ENCODE measurements around the gene C3orf38.
"Not testable (repeated sequence)": the region's sequence is repeated elsewhere in the genome, so short reads cannot be mapped to it uniquely, and the experiment has no call there.

C3orf38 gene

DNA sequence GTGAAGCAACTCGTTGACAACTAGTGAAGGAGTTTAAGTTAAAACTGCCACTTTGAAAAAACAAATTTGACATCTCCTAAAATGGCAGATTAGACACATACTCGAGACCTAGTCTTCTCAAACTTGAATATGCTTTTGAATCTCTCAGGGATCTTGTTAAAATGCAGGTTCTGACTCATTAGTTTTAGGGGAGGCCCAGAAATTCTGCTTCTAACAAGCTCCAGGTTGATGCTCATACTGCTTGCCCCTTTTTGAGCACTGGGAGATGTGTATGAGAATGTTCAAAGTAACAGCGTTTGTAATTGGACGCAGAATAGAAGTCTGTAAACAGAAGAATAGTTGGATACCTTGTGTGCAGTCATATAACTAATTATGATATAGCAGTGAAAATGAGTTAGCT lies 1.6 kb downstream of the C3orf38 start:
- TF ChIP-seq, protein P1, sequence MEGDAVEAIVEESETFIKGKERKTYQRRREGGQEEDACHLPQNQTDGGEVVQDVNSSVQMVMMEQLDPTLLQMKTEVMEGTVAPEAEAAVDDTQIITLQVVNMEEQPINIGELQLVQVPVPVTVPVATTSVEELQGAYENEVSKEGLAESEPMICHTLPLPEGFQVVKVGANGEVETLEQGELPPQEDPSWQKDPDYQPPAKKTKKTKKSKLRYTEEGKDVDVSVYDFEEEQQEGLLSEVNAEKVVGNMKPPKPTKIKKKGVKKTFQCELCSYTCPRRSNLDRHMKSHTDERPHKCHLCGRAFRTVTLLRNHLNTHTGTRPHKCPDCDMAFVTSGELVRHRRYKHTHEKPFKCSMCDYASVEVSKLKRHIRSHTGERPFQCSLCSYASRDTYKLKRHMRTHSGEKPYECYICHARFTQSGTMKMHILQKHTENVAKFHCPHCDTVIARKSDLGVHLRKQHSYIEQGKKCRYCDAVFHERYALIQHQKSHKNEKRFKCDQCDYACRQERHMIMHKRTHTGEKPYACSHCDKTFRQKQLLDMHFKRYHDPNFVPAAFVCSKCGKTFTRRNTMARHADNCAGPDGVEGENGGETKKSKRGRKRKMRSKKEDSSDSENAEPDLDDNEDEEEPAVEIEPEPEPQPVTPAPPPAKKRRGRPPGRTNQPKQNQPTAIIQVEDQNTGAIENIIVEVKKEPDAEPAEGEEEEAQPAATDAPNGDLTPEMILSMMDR (IDR thresholded peaks at IDR 0.05; ENCODE audit: low read depth, low read length, missing control alignments), result no peak
- peak overlapping the region; percentile 87 for H3K4me3 ChIP-seq (replicated peaks; ENCODE audit: low read depth, low read length)
- no peak for DNase-seq (ENCODE audit: extremely low read depth, low read depth)

DNA sequence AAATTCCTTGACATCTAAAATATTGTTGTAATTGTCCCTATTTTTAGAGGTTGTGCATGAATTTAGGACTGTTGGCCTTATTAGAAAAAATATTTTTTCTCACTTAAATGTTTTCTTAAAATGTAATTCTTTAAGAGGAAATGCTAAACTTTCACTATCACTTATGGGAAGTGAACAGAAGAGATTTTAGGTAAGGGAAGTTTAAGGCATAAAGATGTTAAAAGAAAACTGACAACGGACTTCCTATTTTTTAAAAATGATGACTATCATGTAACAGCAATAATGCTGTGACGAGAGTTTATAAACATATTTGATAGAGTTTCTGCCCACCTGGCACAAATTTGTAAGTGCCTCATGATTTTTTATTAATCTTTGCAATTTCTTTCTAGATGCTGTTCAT lies 3.1 kb downstream of the C3orf38 start:
- TF ChIP-seq, protein P1 (IDR thresholded peaks at IDR 0.05; ENCODE audit: low read depth, low read length, missing control alignments), result no peak
- DNase-seq (ENCODE audit: extremely low read depth, low read depth), result no peak
- H3K4me3 ChIP-seq (replicated peaks; ENCODE audit: low read depth, low read length), result no peak overlapping the region

DNA sequence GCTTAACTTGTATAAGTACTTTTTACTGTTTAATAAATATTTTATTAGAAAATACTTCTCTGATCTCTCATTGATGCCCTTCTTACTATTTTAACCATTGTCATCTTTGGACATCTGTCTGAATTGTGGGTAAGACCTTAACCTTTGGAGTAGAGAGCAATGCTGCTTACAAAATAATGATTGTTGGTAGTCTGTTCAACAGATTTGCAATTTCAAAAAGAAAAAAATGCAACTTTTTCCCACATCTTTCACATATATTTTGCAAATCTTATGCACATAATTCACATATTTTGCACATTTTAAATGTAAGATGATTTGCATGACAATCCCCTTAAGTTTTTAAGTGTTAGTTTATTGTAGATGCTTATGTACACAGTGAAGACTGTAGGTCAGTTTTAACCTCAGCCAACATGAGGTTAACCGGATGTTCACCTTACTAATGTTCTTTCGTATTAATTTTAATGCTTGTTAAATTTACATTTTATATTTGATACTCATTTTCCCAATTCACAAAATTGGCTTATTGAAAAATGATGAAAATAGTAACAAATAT lies 16.7 kb downstream of the C3orf38 start:
- TF ChIP-seq, protein P1 (IDR thresholded peaks at IDR 0.05; ENCODE audit: low read depth, low read length, missing control alignments), result no peak
- H3K4me3 ChIP-seq (replicated peaks; ENCODE audit: low read depth, low read length), result no peak overlapping the region

DNA sequence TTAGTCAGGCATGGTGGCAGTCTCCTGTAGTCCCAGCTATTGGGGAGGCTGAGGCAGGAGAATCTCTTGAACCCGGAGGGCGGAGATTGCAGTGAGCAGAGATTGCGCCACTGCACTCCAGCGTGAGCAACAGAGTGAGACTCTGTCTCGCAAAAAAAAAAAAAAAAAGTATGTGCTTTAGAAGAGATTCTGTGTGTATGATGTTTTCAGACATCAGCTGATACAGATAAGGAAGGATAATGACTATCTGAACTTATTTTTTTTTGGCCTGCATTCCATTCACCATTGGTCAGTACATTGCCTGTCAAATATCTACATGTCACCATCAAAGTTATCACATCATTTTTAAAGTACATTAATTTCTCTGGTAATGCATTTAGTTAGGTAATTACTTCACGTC lies 17.4 kb downstream of the C3orf38 start:
- no peak overlapping the region for H3K4me3 ChIP-seq (replicated peaks; ENCODE audit: low read depth, low read length)
- DNase-seq (ENCODE audit: extremely low read depth, low read depth), result no peak
- TF ChIP-seq, protein P1 (IDR thresholded peaks at IDR 0.05; ENCODE audit: low read depth, low read length, missing control alignments), result no peak

More for the DNA sequence above, 16.7 kb downstream of the C3orf38 start:
- no peak for DNase-seq (ENCODE audit: extremely low read depth, low read depth)

DNA sequence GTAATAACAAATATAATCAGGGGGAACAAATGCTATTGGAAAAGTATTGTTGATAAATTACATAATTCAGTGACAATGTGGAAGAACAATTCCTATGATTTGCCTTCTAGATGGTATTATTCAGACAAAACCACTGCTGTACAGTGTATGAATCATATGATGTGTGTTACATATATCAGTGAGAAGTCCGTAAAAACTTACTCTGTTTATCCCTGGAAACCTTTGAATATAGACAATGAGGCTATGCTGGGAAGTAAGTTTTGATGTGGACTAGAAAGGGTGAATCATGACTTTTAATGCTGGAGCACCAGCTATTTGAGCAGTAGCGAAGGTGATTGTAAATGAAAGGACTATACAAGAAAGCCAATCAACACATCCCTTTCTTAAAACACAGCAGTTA lies 17.9 kb downstream of the C3orf38 start:
- no peak overlapping the region for H3K4me3 ChIP-seq (replicated peaks; ENCODE audit: low read depth, low read length)
- no peak for DNase-seq (ENCODE audit: extremely low read depth, low read depth)
- TF ChIP-seq, protein P1 (IDR thresholded peaks at IDR 0.05; ENCODE audit: low read depth, low read length, missing control alignments), result no peak

DNA sequence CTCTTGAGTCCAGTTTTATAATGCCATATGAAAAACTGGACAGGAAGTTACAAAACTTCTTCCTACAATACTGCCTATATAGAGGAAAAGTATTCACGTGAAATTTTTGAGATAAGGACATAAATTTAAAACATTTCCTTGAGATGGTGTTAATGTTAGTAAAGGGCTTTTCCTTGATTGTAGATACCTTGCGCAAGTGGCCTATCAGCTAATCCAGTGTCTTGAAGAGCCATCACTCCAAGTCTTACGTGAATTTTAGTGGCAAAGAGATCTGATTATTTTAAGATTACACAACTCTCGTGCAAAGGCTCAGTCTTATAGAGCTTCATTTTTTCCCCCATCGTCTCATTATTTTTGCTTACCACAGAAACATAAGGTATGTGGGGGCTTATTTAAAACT lies 18.4 kb downstream of the C3orf38 start:
- H3K4me3 ChIP-seq (replicated peaks; ENCODE audit: low read depth, low read length), result no peak overlapping the region
- TF ChIP-seq, protein P1 (IDR thresholded peaks at IDR 0.05; ENCODE audit: low read depth, low read length, missing control alignments), result no peak
- no peak for DNase-seq (ENCODE audit: extremely low read depth, low read depth)

DNA sequence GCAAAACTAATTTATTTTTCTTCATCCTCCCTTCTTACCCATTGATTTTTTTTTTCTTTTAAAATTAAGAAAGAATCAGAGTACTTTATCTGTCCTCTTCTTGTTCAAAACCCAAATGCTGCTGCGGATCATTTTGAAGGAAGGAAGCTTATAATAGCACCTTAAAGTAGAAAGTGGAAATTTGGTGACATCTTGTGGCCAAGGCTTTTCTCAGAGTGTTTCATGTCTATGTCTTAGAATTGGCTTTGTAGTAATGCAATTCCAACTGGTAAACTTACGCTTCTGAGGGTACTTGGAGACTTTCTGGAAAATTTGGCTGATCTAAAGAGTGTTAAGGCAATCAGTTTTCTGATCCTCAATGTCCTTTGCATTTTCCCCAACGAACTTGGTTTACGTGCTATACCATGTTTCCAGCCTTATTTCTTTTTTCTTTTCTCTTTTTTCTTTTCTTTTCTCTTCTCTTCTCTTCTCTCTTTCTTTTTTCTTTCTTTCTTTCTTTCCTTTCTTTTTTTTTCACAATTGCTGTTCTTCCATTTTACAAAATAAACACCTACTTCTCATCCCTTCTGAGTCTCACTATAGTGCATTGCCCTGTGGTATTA lies 30.7 kb downstream of the C3orf38 start:
- H3K4me3 ChIP-seq (replicated peaks; ENCODE audit: low read depth, low read length), result no peak overlapping the region
- TF ChIP-seq, protein P1 (IDR thresholded peaks at IDR 0.05; ENCODE audit: low read depth, low read length, missing control alignments), result peak; percentile 38
- DNase-seq (ENCODE audit: extremely low read depth, low read depth), result peak; percentile 33

DNA sequence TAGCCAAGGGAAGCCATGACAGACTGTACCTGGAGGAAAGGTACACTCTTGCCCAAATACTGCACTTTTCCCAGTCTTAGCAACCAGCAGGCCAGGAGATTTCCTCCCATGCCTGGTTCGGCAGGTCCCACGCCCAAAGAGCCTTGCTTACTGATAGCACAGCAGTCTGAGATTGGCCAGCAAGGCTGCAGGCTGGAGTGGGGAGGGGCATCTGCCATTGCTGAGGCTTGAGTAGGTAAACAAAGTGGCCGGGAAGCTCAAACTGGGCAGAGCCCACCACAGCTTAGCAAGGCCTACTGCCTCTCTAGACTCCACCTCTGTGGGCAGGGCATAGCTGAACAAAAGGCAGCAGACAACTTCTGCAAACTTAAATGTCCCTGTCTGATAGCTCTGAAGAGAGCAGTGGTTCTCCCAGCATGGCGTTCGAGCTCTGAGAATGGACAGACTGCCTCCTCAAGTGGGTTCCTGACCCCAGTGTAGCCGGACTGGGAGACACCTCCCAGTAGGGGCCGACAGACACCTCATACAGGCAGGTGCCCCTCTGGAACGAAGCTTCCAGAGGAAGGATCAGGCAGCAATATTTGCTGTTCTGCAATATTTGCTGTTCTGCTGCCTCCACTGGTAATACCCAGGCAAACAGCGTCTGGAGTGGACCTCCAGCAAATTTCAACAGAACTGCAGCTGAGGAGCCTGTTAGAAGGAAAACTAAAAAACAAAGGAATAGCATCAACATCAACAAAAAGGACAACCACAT lies 32.6 kb downstream of the C3orf38 start:
- not testable (repeated sequence) for DNase-seq (ENCODE audit: extremely low read depth, low read depth); H3K4me3 ChIP-seq (replicated peaks; ENCODE audit: low read depth, low read length)

Measured in HFF-Myc (cell line).